Stimulated activated naive CD4-positive, alpha-beta T cell treated with Interleukin-2 at 50 U/mL for 16 hours (primary cell): Measurements from ENCODE around the gene FRMD4A.
"Not testable (repeated sequence)": the region's sequence is repeated elsewhere in the genome, so short reads cannot be mapped to it uniquely, and the experiment has no call there.

Source experiments
- DNase-seq: peaks from one replicate; lab custom pipeline; 2025; lab: John Stamatoyannopoulos, UW

The FRMD4A gene

GRCh38 chr10:13788320-13788600, 542.5 kb downstream of the FRMD4A start:
- no peak for DNase-seq

- DNase-seq, result peak; percentile 71
Measured at GRCh38 chr10:13787015-13787421, 543.7 kb downstream of the FRMD4A start.

- DNase-seq, result no peak
Measured at GRCh38 chr10:13784067-13784466, 546.7 kb downstream of the FRMD4A start.

- DNase-seq, result no peak
Measured at GRCh38 chr10:13779748-13780147, 551.0 kb downstream of the FRMD4A start.

- not testable (repeated sequence) for DNase-seq
Measured at GRCh38 chr10:13778693-13778960, 552.1 kb downstream of the FRMD4A start.

- DNase-seq, result no peak
Measured at GRCh38 chr10:13776861-13777311, 553.8 kb downstream of the FRMD4A start.

- DNase-seq, result no peak
Measured at GRCh38 chr10:13775786-13776775, 554.6 kb downstream of the FRMD4A start.

- no peak for DNase-seq
Measured at GRCh38 chr10:13774303-13774893, 556.3 kb downstream of the FRMD4A start.

GRCh38 chr10:13773496-13774170, 557.1 kb downstream of the FRMD4A start:
- no peak for DNase-seq

GRCh38 chr10:13773043-13773442, 557.7 kb downstream of the FRMD4A start:
- DNase-seq, result no peak

GRCh38 chr10:13771992-13772391, 558.7 kb downstream of the FRMD4A start:
- no peak for DNase-seq

- DNase-seq, result no peak
Measured at GRCh38 chr10:13770760-13771493, 559.8 kb downstream of the FRMD4A start.

- DNase-seq, result no peak
Measured at GRCh38 chr10:13769946-13770345, 560.8 kb downstream of the FRMD4A start.

- no peak for DNase-seq
Measured at GRCh38 chr10:13767676-13768178, 563.0 kb downstream of the FRMD4A start.

GRCh38 chr10:13767148-13767547, 563.6 kb downstream of the FRMD4A start:
- DNase-seq, result not testable (repeated sequence)

GRCh38 chr10:13765641-13766341, 564.9 kb downstream of the FRMD4A start:
- DNase-seq, result no peak

- DNase-seq, result no peak
Measured at GRCh38 chr10:13761490-13762091, 569.1 kb downstream of the FRMD4A start.

- no peak for DNase-seq
Measured at GRCh38 chr10:13759168-13759567, 571.6 kb downstream of the FRMD4A start.

GRCh38 chr10:13758756-13759155, 572.0 kb downstream of the FRMD4A start:
- DNase-seq, result no peak

- DNase-seq, result no peak
Measured at GRCh38 chr10:13758312-13758711, 572.4 kb downstream of the FRMD4A start.

- no peak for DNase-seq
Measured at GRCh38 chr10:13754277-13754676, 576.4 kb downstream of the FRMD4A start.
